ENCODE results near the gene ADPGK.

DNA sequence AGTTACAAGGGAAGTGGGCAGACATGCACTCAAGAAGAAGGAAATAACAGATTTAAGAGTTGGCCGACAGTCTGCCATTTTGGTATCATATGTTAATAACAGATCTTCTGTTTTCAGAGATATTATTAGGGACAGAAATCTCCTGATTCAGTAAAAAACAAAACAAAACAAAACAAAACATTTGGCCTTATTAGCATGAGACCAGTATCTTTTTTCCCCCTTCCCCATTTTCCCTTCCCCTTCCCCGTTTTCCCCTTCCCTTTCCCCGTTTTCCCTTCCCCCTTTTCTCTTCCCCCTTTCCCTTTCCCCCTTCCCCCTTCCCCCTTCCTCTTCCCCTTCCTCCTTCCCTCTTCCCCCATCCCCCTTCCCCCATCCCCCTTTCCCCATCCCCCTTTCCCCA is 58.1 kb downstream of the ADPGK start:
- TF ChIP-seq, protein P1, sequence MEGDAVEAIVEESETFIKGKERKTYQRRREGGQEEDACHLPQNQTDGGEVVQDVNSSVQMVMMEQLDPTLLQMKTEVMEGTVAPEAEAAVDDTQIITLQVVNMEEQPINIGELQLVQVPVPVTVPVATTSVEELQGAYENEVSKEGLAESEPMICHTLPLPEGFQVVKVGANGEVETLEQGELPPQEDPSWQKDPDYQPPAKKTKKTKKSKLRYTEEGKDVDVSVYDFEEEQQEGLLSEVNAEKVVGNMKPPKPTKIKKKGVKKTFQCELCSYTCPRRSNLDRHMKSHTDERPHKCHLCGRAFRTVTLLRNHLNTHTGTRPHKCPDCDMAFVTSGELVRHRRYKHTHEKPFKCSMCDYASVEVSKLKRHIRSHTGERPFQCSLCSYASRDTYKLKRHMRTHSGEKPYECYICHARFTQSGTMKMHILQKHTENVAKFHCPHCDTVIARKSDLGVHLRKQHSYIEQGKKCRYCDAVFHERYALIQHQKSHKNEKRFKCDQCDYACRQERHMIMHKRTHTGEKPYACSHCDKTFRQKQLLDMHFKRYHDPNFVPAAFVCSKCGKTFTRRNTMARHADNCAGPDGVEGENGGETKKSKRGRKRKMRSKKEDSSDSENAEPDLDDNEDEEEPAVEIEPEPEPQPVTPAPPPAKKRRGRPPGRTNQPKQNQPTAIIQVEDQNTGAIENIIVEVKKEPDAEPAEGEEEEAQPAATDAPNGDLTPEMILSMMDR (IDR thresholded peaks at IDR 0.05), result no peak
- no peak for TF ChIP-seq POLR2A (IDR thresholded peaks at IDR 0.05)
